ENCODE measurements around the gene SASH1. TPM values are rescaled to one million over a fixed set of nuclear protein-coding genes. Genes with fewer than 3 reads are reported as not detected.

The SASH1 gene
- total RNA-seq, 1 experiment from 2014 or later: 11.7 TPM

GRCh38 chr6:148465011-148465335 lies 122.3 kb downstream of the SASH1 start:
- H3K4me3 ChIP-seq (replicated peaks in 1 of 2; ENCODE audit: low read depth in 1 of 2, low read length in 2 of 2): no peak overlapping the region
- no peak overlapping the region for H3K27ac ChIP-seq (ENCODE audit: low read depth, low read length)
- H4K20me1 ChIP-seq (ENCODE audit: insufficient read depth): no peaks in the 10 kb centered on the region
- DNase-seq (ENCODE audit: low read depth, low spot score) (no peak), ATAC-seq (no peak)
- H3K9ac ChIP-seq (ENCODE audit: low read length): no peak overlapping the region
- H3K4me1 ChIP-seq (ENCODE audit: control insufficient read depth in 1 of 2, insufficient read depth in 2 of 2, low read length in 2 of 2): no peaks in the 10 kb centered on the region
- ChIA-PET POLR2A (no interaction called here), RAD21 (ENCODE audit: low non-redundant PET in 1 of 2, low total read pairs in 2 of 2, uncharacterized antibody in 2 of 2, unreplicated experiment in 2 of 2) (no interaction called here), CTCF (interaction anchor here (1.1 to 2.6 kb wide), 3 partner anchors 285 to 288 kb away, joined by 6 to 18 read pairs (median 9); no protein-coding TSS in a partner anchor)
- no peak overlapping the region for H2AFZ ChIP-seq (ENCODE audit: low read depth, low read length, poor library complexity, severe bottlenecking)
- no peaks in the 10 kb centered on the region for H3K79me2 ChIP-seq (ENCODE audit: insufficient read depth, low read length)
- H3K9me3 ChIP-seq (ENCODE audit: control insufficient read depth in 1 of 2, insufficient read depth in 1 of 2, low read depth in 1 of 2, low read length in 2 of 2): no peaks in the 10 kb centered on the region
- no peaks in the 10 kb centered on the region for H3K9me2 ChIP-seq (ENCODE audit: insufficient read depth)
- H3K4me2 ChIP-seq (ENCODE audit: low read length): no peak overlapping the region
- H3K27me3 ChIP-seq (ENCODE audit: insufficient read depth, low read length): no peaks in the 10 kb centered on the region
- no TSS peak for BruUV-seq (replicated peaks)
- intact Hi-C loops (cut with micrococcal nuclease): loop anchor here (2.0 kb wide), 1 partner anchor 1074 kb away; no protein-coding TSS in a partner anchor
- H3K36me3 ChIP-seq (ENCODE audit: control insufficient read depth in 1 of 2, insufficient read depth in 2 of 2, low read length in 2 of 2): no peaks in the 10 kb centered on the region
- TF ChIP-seq MAX (IDR thresholded peaks at IDR 0.05) (no peak), TCF7L2 (IDR thresholded peaks at IDR 0.05; ENCODE audit: borderline replicate concordance, extremely low read depth, insufficient read depth, insufficient read length) (no peak), EZH2phosphoT487 (IDR thresholded peaks at IDR 0.05; ENCODE audit: borderline replicate concordance) (no peak), EZH2 (IDR thresholded peaks at IDR 0.05) (no peak), ZNF274 (IDR thresholded peaks at IDR 0.05; ENCODE audit: low read depth, low read length) (no peak), EGR1 (IDR thresholded peaks at IDR 0.05; ENCODE audit: low read depth) (no peak)
- TF ChIP-seq, protein P1, sequence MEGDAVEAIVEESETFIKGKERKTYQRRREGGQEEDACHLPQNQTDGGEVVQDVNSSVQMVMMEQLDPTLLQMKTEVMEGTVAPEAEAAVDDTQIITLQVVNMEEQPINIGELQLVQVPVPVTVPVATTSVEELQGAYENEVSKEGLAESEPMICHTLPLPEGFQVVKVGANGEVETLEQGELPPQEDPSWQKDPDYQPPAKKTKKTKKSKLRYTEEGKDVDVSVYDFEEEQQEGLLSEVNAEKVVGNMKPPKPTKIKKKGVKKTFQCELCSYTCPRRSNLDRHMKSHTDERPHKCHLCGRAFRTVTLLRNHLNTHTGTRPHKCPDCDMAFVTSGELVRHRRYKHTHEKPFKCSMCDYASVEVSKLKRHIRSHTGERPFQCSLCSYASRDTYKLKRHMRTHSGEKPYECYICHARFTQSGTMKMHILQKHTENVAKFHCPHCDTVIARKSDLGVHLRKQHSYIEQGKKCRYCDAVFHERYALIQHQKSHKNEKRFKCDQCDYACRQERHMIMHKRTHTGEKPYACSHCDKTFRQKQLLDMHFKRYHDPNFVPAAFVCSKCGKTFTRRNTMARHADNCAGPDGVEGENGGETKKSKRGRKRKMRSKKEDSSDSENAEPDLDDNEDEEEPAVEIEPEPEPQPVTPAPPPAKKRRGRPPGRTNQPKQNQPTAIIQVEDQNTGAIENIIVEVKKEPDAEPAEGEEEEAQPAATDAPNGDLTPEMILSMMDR (IDR thresholded peaks at IDR 0.05 in 2 of 3, conservative IDR thresholded peaks at IDR 0.05 in 1 of 3; ENCODE audit: borderline replicate concordance in 1 of 3, insufficient read depth in 1 of 3, low read depth in 2 of 3, low read length in 2 of 3): no peak

GRCh38 chr6:148465670-148466069 lies 123.0 kb downstream of the SASH1 start:
- ChIA-PET CTCF (interaction anchor here (0.8 to 2.6 kb wide), 3 partner anchors 289 to 959 kb away, joined by 3 to 18 read pairs (median 8); no protein-coding TSS in a partner anchor), POLR2A (no interaction called here), RAD21 (ENCODE audit: low non-redundant PET in 1 of 2, low total read pairs in 2 of 2, uncharacterized antibody in 2 of 2, unreplicated experiment in 2 of 2) (interaction anchor here in 1 of 2 experiments (0.6 kb wide), 1 partner anchor 20 kb away, joined by 4 read pairs; no protein-coding TSS in a partner anchor)
- no peaks in the 10 kb centered on the region for H3K79me2 ChIP-seq (ENCODE audit: insufficient read depth, low read length)
- H2AFZ ChIP-seq (ENCODE audit: low read depth, low read length, poor library complexity, severe bottlenecking): no peak overlapping the region
- H3K27me3 ChIP-seq (ENCODE audit: insufficient read depth, low read length): no peaks in the 10 kb centered on the region
- ATAC-seq (no peak), DNase-seq (ENCODE audit: low read depth, low spot score) (no peak)
- no TSS peak for BruUV-seq (replicated peaks)
- no peak overlapping the region for H3K27ac ChIP-seq (ENCODE audit: low read depth, low read length)
- no peaks in the 10 kb centered on the region for H3K9me3 ChIP-seq (ENCODE audit: control insufficient read depth in 1 of 2, insufficient read depth in 1 of 2, low read depth in 1 of 2, low read length in 2 of 2)
- no peak overlapping the region for H3K4me3 ChIP-seq (replicated peaks in 1 of 2; ENCODE audit: low read depth in 1 of 2, low read length in 2 of 2)
- no peaks in the 10 kb centered on the region for H4K20me1 ChIP-seq (ENCODE audit: insufficient read depth)
- no peaks in the 10 kb centered on the region for H3K4me1 ChIP-seq (ENCODE audit: control insufficient read depth in 1 of 2, insufficient read depth in 2 of 2, low read length in 2 of 2)
- no peak overlapping the region for H3K9ac ChIP-seq (ENCODE audit: low read length)
- intact Hi-C loops (cut with micrococcal nuclease): loop anchor here (2.0 kb wide), 1 partner anchor 1075 kb away; no protein-coding TSS in a partner anchor
- no peaks in the 10 kb centered on the region for H3K36me3 ChIP-seq (ENCODE audit: control insufficient read depth in 1 of 2, insufficient read depth in 2 of 2, low read length in 2 of 2)
- no peak overlapping the region for H3K4me2 ChIP-seq (ENCODE audit: low read length)
- no peaks in the 10 kb centered on the region for H3K9me2 ChIP-seq (ENCODE audit: insufficient read depth)
- TF ChIP-seq POLR2A (IDR thresholded peaks at IDR 0.05; ENCODE audit: borderline replicate concordance, extremely low read depth, insufficient read depth, insufficient read length) (no peak), EGR1 (IDR thresholded peaks at IDR 0.05; ENCODE audit: low read depth) (no peak), CBX3 (IDR thresholded peaks at IDR 0.05; ENCODE audit: low read depth) (no peak), TCF7L2 (IDR thresholded peaks at IDR 0.05; ENCODE audit: borderline replicate concordance, extremely low read depth, insufficient read depth, insufficient read length) (no peak), ATF3 (IDR thresholded peaks at IDR 0.05) (no peak), SIN3A (IDR thresholded peaks at IDR 0.05; ENCODE audit: low read depth) (no peak), JUND (IDR thresholded peaks at IDR 0.05) (no peak), MAX (IDR thresholded peaks at IDR 0.05) (no peak), SRF (IDR thresholded peaks at IDR 0.05; ENCODE audit: low read depth) (no peak), ZFX (IDR thresholded peaks at IDR 0.05) (no peak)
- TF ChIP-seq, protein P2, sequence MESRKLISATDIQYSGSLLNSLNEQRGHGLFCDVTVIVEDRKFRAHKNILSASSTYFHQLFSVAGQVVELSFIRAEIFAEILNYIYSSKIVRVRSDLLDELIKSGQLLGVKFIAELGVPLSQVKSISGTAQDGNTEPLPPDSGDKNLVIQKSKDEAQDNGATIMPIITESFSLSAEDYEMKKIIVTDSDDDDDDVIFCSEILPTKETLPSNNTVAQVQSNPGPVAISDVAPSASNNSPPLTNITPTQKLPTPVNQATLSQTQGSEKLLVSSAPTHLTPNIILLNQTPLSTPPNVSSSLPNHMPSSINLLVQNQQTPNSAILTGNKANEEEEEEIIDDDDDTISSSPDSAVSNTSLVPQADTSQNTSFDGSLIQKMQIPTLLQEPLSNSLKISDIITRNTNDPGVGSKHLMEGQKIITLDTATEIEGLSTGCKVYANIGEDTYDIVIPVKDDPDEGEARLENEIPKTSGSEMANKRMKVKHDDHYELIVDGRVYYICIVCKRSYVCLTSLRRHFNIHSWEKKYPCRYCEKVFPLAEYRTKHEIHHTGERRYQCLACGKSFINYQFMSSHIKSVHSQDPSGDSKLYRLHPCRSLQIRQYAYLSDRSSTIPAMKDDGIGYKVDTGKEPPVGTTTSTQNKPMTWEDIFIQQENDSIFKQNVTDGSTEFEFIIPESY (IDR thresholded peaks at IDR 0.05; ENCODE audit: extremely low read depth, insufficient replicate concordance, low read length): no peak
